ENCODE measurements around the gene PTPRM. TPM values are rescaled to one million over a fixed set of nuclear protein-coding genes. Genes with fewer than 3 reads are reported as not detected.

The PTPRM gene
- total RNA-seq, 1 donor from 2014 or later = 63.2 TPM

- peak; percentile 22 for DNase-seq (ENCODE audit: low read depth)
- TF ChIP-seq CTCF (conservative IDR thresholded peaks at IDR 0.05; ENCODE audit: low read depth, low read length) = peak; percentile 13
- no peak overlapping the region for H3K4me3 ChIP-seq (ENCODE audit: low read depth, low read length)
Measured at GRCh38 chr18:7980656-7981055, 413.5 kb downstream of the PTPRM start.

- DNase-seq (ENCODE audit: low read depth) = no peak
- TF ChIP-seq CTCF (conservative IDR thresholded peaks at IDR 0.05; ENCODE audit: low read depth, low read length) = no peak
- H3K4me3 ChIP-seq (ENCODE audit: low read depth, low read length) = no peak overlapping the region
Measured at GRCh38 chr18:7982216-7982615, 415.1 kb downstream of the PTPRM start.

GRCh38 chr18:7987284-7987976 lies 420.3 kb downstream of the PTPRM start:
- no peak for TF ChIP-seq CTCF (conservative IDR thresholded peaks at IDR 0.05; ENCODE audit: low read depth, low read length)
- H3K4me3 ChIP-seq (ENCODE audit: low read depth, low read length) = no peak overlapping the region
- DNase-seq (ENCODE audit: low read depth) = peak; percentile 25

GRCh38 chr18:7990670-7991069 lies 423.6 kb downstream of the PTPRM start:
- no peak for DNase-seq (ENCODE audit: low read depth)

GRCh38 chr18:8001711-8002301 lies 434.7 kb downstream of the PTPRM start:
- TF ChIP-seq CTCF (conservative IDR thresholded peaks at IDR 0.05; ENCODE audit: low read depth, low read length) = no peak
- DNase-seq (ENCODE audit: low read depth) = no peak
- H3K4me3 ChIP-seq (ENCODE audit: low read depth, low read length) = no peak overlapping the region

More at GRCh38 chr18:7990670-7991069, 423.6 kb downstream of the PTPRM start:
- no peak for TF ChIP-seq CTCF (conservative IDR thresholded peaks at IDR 0.05; ENCODE audit: low read depth, low read length)
- no peak overlapping the region for H3K4me3 ChIP-seq (ENCODE audit: low read depth, low read length)

- no peak for TF ChIP-seq CTCF (conservative IDR thresholded peaks at IDR 0.05; ENCODE audit: low read depth, low read length)
Measured at GRCh38 chr18:8003878-8004675, 437.0 kb downstream of the PTPRM start.

More at GRCh38 chr18:8003878-8004675, 437.0 kb downstream of the PTPRM start:
- no peak for DNase-seq (ENCODE audit: low read depth)
- H3K4me3 ChIP-seq (ENCODE audit: low read depth, low read length) = no peak overlapping the region
